ENCODE measurements around the gene SH3YL1.

DNA sequence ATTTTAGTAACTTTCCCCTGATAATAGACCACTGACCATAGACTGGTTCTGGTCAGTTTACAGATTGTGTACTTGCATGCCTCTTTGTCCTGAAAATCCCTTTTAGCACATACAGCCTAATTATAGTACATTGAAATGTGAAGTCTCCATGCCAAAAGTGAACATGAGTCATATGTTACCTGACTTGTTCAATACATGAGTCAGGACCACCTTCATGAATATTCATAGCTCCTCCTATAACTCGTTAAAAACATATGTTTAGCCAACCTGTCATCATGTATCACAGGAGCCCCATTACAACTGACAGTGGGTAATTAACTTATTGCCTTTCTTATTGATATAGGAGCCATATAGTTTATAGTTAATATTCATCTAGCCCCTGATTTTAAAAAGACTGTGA is 78.6 kb downstream of the SH3YL1 start:
- TF ChIP-seq, protein P1, sequence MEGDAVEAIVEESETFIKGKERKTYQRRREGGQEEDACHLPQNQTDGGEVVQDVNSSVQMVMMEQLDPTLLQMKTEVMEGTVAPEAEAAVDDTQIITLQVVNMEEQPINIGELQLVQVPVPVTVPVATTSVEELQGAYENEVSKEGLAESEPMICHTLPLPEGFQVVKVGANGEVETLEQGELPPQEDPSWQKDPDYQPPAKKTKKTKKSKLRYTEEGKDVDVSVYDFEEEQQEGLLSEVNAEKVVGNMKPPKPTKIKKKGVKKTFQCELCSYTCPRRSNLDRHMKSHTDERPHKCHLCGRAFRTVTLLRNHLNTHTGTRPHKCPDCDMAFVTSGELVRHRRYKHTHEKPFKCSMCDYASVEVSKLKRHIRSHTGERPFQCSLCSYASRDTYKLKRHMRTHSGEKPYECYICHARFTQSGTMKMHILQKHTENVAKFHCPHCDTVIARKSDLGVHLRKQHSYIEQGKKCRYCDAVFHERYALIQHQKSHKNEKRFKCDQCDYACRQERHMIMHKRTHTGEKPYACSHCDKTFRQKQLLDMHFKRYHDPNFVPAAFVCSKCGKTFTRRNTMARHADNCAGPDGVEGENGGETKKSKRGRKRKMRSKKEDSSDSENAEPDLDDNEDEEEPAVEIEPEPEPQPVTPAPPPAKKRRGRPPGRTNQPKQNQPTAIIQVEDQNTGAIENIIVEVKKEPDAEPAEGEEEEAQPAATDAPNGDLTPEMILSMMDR (IDR thresholded peaks at IDR 0.05) = no peak
- TF ChIP-seq ZFX (IDR thresholded peaks at IDR 0.05; ENCODE audit: borderline replicate concordance) = no peak

Data from 22Rv1 (cell line).